Activated CD8-positive, alpha-beta T cell treated with anti-CD3 and anti-CD28 coated beads for 36 hours (primary cell): ENCODE measurements around the gene DTX3L. TPM values are rescaled to one million over a fixed set of nuclear protein-coding genes. Genes with fewer than 3 reads are reported as not detected.

ENCODE experiments used
- ATAC-seq: fragments of 200-7000 bp; cut with Tn5 transposase; one replicate; pipeline ENCODE4 v1.10.0; 2021; ENCODE audit warnings: mild to moderate bottlenecking, moderate library complexity
- CTCF ChIA-PET: fragments of 350-600 bp; sonication (Branson Sonifier 250); formaldehyde crosslinking; loops from one replicate; lab custom pipeline; 2021; ENCODE audit warnings: antibody characterized with exemption; lab: Charles Lee
- POLR2A ChIA-PET: fragments of 350-600 bp; sonication (Branson Sonifier 250); formaldehyde crosslinking; loops from one replicate; lab custom pipeline; 2021; ENCODE audit warnings: antibody characterized with exemption; lab: Charles Lee
- DNase-seq: peaks from one replicate; pipeline ENCODE4 v3.0.0-alpha.2; 2020
- H3K27ac Mint-ChIP-seq: one replicate; pipeline ENCODE4 v1.8.0; 2021; ENCODE audit warnings: mild to moderate bottlenecking, mixed read lengths
- H3K27me3 Mint-ChIP-seq: one replicate; pipeline ENCODE4 v1.8.0; 2021; ENCODE audit warnings: mixed read lengths
- H3K36me3 Mint-ChIP-seq: one replicate; pipeline ENCODE4 v1.8.0; 2021; ENCODE audit warnings: low read depth, mixed read lengths
- H3K4me1 Mint-ChIP-seq: one replicate; pipeline ENCODE4 v1.8.0; 2021; ENCODE audit warnings: low read depth, mixed read lengths
- H3K4me3 Mint-ChIP-seq: one replicate; pipeline ENCODE4 v1.8.0; 2021; ENCODE audit warnings: mild to moderate bottlenecking, moderate library complexity, mixed read lengths
- H3K9me3 Mint-ChIP-seq: one replicate; pipeline ENCODE4 v1.8.0; 2021; ENCODE audit warnings: mixed read lengths
- CTCF ChIP-seq: fragments of 200-600 bp; IDR thresholded peaks from one replicate; pipeline ENCODE4 v1.8.0; 2022; ENCODE audit warnings: antibody characterized with exemption, mild to moderate bottlenecking
- intact Hi-C: fragments of 100-400 bp; cut with micrococcal nuclease; formaldehyde crosslinking; loops from one replicate; pipeline ENCODE4 v1.10.0; 2022
- total RNA-seq, 2 experiments: library from RNA; stranded (reverse); gene quantifications; one replicate each; pipeline ENCODE4 v1.2.3, GENCODE V29; 2021

The DTX3L gene
- total RNA-seq, 2 experiments from 2014 or later = 22.1 to 25.9 TPM

GRCh38 chr3:122609798-122610559 is 45.8 kb downstream of the DTX3L start:
- H3K9me3 Mint-ChIP-seq = peaks cover 9% of the 10 kb centered on the region
- intact Hi-C loops = loop anchor here (5.0 kb wide), 1 partner anchor 33 kb away; the partner anchor contains the start of gene PARP15
- peak overlapping the region; percentile 92 for H3K27ac Mint-ChIP-seq
- peak overlapping the region; percentile 45 for H3K4me3 Mint-ChIP-seq
- no peaks in the 10 kb centered on the region for H3K27me3 Mint-ChIP-seq
- ChIA-PET POLR2A (interaction anchor here (0.6 to 1.3 kb wide), 7 partner anchors 11 to 207 kb away, joined by 3 to 7 read pairs (median 4); partner anchors contain the start of genes DTX3L and PARP9), CTCF (interaction anchor here (0.6 to 1.2 kb wide), 6 partner anchors 10 to 69 kb away, joined by 3 to 4 read pairs (median 3); no protein-coding TSS in a partner anchor)
- peaks cover 28% of the 10 kb centered on the region for H3K4me1 Mint-ChIP-seq
- DNase-seq = peak; percentile 38
- H3K36me3 Mint-ChIP-seq = peaks cover 33% of the 10 kb centered on the region
- no peak for TF ChIP-seq CTCF
- ATAC-seq = peak; percentile 92

- H3K4me3 Mint-ChIP-seq = no peak overlapping the region
- peaks cover 26% of the 10 kb centered on the region for H3K4me1 Mint-ChIP-seq
- intact Hi-C loops = loop anchor here (5.0 kb wide), 1 partner anchor 35 kb away; the partner anchor contains the start of gene PARP15
- no peak for DNase-seq
- no peak for TF ChIP-seq CTCF
- ChIA-PET CTCF (interaction anchor here (1.3 to 1.4 kb wide), 2 partner anchors 21 to 67 kb away, joined by 3 to 5 read pairs; no protein-coding TSS in a partner anchor), POLR2A (interaction anchor here (0.7 kb wide), 1 partner anchor 181 kb away, joined by 3 read pairs; the partner anchor contains the start of gene HSPBAP1)
- H3K9me3 Mint-ChIP-seq = peaks cover 9% of the 10 kb centered on the region
- H3K27ac Mint-ChIP-seq = no peak overlapping the region
- no peak for ATAC-seq
- H3K36me3 Mint-ChIP-seq = peaks cover 37% of the 10 kb centered on the region
- no peaks in the 10 kb centered on the region for H3K27me3 Mint-ChIP-seq
These were observed 48.6 kb downstream of the DTX3L start for GRCh38 chr3:122612696-122613095.

GRCh38 chr3:122615303-122615702 is 51.2 kb downstream of the DTX3L start:
- Mint-ChIP-seq H3K4me3 (no peak overlapping the region), H3K36me3 (peaks cover 35% of the 10 kb centered on the region), H3K27me3 (no peaks in the 10 kb centered on the region), H3K4me1 (peaks cover 10% of the 10 kb centered on the region), H3K27ac (no peak overlapping the region), H3K9me3 (peaks cover 7% of the 10 kb centered on the region)
- intact Hi-C loops = no loop called here
- no peak for DNase-seq
- CTCF ChIA-PET = no interaction called here
- POLR2A ChIA-PET = interaction anchor here (0.6 kb wide), 1 partner anchor 10 kb away, joined by 3 read pairs; no protein-coding TSS in a partner anchor
- no peak for TF ChIP-seq CTCF
- no peak for ATAC-seq

GRCh38 chr3:122618614-122619013 is 54.5 kb downstream of the DTX3L start:
- POLR2A ChIA-PET = interaction anchor here (0.6 to 2.7 kb wide), 3 partner anchors 13 to 183 kb away, joined by 4 to 8 read pairs (median 4); partner anchors contain the start of genes DTX3L and PARP9
- ATAC-seq (no peak), DNase-seq (no peak)
- intact Hi-C loops = no loop called here
- Mint-ChIP-seq H3K27me3 (no peaks in the 10 kb centered on the region), H3K4me3 (no peak overlapping the region), H3K36me3 (peaks cover 16% of the 10 kb centered on the region), H3K27ac (no peak overlapping the region), H3K4me1 (peaks cover 1% of the 10 kb centered on the region), H3K9me3 (no peaks in the 10 kb centered on the region)
- CTCF ChIA-PET = interaction anchor here (1.3 to 1.5 kb wide), 3 partner anchors 9 to 61 kb away, joined by 4 to 5 read pairs (median 4); no protein-coding TSS in a partner anchor
- TF ChIP-seq CTCF = no peak
